ENCODE measurements around the gene ICAM5. TPM values are rescaled to one million over a fixed set of nuclear protein-coding genes. Genes with fewer than 3 reads are reported as not detected.

ICAM5 gene
- total and polyA plus RNA-seq, 9 of the 15 experiments (the other 6 are each of a cell fraction or from before 2014, with no cell fraction given): 0.10 to 114 (median 13.7) TPM

DNA sequence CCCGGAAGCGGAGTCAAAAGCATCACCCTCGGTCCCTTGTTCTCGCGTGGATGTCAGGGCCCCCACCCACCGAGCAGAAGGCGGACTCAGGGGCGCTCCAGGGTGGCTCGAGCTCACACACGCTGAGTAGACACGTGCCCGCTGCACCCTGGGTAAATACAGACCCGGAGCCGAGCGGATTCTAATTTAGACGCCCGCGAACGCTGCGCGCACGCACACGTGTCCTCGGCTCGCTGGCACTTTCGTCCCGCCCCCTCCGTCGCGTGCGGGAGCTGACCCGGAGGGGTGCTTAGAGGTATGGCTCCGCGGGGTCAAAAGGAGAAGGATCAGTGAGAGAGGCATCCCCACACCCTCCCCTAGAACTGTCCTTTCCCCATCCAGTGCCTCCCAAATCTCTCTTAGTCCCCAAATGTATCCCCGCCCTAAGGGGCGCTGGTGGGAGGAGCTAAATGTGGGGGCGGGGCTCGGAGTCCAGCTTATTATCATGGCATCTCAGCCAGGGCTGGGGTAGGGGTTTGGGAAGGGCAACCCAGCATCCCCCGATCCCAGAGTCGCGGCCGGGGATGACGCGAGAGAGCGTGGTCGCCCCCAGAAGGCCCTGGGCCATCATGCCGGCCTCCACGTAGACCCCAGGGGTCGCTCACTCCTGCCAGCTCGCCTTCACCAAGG is 451 bp upstream of the ICAM5 start (continued):
- TF ChIP-seq, protein P1, sequence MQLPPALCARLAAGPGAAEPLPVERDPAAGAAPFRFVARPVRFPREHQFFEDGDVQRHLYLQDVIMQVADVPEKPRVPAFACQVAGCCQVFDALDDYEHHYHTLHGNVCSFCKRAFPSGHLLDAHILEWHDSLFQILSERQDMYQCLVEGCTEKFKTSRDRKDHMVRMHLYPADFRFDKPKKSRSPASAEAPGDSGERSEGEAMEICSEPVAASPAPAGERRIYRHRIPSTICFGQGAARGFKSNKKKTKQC (CRISPR knock-in tag; IDR thresholded peaks at IDR 0.05): peak; percentile 64; the same call in 1 of the 2 replicates
- no peak for TF ChIP-seq WHSC1 (IDR thresholded peaks at IDR 0.05; ENCODE audit: low read length)
- TF ChIP-seq GATAD2A (IDR thresholded peaks at IDR 0.05): no peak
- 0 out of 2 replicates have a peak, but pooled peaks have one; percentile 49 for TF ChIP-seq DIDO1 (tag; IDR thresholded peaks at IDR 0.05; ENCODE audit: low read depth)
- no peak for TF ChIP-seq ETV1 (tag; conservative IDR thresholded peaks at IDR 0.05; ENCODE audit: low read depth)
- TF ChIP-seq, protein P2, sequence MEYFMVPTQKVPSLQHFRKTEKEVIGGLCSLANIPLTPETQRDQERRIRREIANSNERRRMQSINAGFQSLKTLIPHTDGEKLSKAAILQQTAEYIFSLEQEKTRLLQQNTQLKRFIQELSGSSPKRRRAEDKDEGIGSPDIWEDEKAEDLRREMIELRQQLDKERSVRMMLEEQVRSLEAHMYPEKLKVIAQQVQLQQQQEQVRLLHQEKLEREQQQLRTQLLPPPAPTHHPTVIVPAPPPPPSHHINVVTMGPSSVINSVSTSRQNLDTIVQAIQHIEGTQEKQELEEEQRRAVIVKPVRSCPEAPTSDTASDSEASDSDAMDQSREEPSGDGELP (CRISPR knock-in tag; IDR thresholded peaks at IDR 0.05; ENCODE audit: borderline replicate concordance): peak; percentile 70; the same call in 1 of the 2 replicates
- TF ChIP-seq, protein P3, sequence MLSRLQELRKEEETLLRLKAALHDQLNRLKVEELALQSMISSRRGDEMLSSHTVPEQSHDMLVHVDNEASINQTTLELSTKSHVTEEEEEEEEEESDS (CRISPR knock-in tag; IDR thresholded peaks at IDR 0.05): no peak
- TF ChIP-seq, protein P4, sequence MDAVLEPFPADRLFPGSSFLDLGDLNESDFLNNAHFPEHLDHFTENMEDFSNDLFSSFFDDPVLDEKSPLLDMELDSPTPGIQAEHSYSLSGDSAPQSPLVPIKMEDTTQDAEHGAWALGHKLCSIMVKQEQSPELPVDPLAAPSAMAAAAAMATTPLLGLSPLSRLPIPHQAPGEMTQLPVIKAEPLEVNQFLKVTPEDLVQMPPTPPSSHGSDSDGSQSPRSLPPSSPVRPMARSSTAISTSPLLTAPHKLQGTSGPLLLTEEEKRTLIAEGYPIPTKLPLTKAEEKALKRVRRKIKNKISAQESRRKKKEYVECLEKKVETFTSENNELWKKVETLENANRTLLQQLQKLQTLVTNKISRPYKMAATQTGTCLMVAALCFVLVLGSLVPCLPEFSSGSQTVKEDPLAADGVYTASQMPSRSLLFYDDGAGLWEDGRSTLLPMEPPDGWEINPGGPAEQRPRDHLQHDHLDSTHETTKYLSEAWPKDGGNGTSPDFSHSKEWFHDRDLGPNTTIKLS (IDR thresholded peaks at IDR 0.05; ENCODE audit: borderline replicate concordance, low read depth): peak; percentile 82; the same call in 1 of the 2 replicates
- TF ChIP-seq HDAC8 (tag; IDR thresholded peaks at IDR 0.05): 0 out of 2 replicates have a peak, but pooled peaks have one; percentile 64
- TF ChIP-seq POU5F1 (IDR thresholded peaks at IDR 0.05; ENCODE audit: borderline replicate concordance, low read depth, low read length, partially characterized antibody): no peak
- no peak for TF ChIP-seq PYGO2 (tag; IDR thresholded peaks at IDR 0.05)
- TF ChIP-seq ZNF408 (CRISPR knock-in tag; IDR thresholded peaks at IDR 0.05; ENCODE audit: low read depth): no peak
- TF ChIP-seq, protein P5, sequence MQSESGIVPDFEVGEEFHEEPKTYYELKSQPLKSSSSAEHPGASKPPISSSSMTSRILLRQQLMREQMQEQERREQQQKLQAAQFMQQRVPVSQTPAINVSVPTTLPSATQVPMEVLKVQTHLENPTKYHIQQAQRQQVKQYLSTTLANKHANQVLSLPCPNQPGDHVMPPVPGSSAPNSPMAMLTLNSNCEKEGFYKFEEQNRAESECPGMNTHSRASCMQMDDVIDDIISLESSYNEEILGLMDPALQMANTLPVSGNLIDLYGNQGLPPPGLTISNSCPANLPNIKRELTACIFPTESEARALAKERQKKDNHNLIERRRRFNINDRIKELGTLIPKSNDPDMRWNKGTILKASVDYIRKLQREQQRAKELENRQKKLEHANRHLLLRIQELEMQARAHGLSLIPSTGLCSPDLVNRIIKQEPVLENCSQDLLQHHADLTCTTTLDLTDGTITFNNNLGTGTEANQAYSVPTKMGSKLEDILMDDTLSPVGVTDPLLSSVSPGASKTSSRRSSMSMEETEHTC (IDR thresholded peaks at IDR 0.05): 0 out of 2 replicates have a peak, but pooled peaks have one; percentile 53
- no peak for TF ChIP-seq TBL1XR1 (IDR thresholded peaks at IDR 0.05; ENCODE audit: low read length in 2 of 2)
- TF ChIP-seq KLF16 (IDR thresholded peaks at IDR 0.05): no peak
- TF ChIP-seq L3MBTL2 (IDR thresholded peaks at IDR 0.05): peak; percentile 94
- no peak; the same call in 1 of the 2 replicates for TF ChIP-seq ZNF282 (CRISPR knock-in tag; IDR thresholded peaks at IDR 0.05)
- TF ChIP-seq FOXM1 (IDR thresholded peaks at IDR 0.05; ENCODE audit: low read depth): no peak
- no peak; the same call in 1 of the 2 replicates for TF ChIP-seq FOXM1 (CRISPR knock-in tag; IDR thresholded peaks at IDR 0.05; ENCODE audit: low read depth)
- TF ChIP-seq, protein P6, sequence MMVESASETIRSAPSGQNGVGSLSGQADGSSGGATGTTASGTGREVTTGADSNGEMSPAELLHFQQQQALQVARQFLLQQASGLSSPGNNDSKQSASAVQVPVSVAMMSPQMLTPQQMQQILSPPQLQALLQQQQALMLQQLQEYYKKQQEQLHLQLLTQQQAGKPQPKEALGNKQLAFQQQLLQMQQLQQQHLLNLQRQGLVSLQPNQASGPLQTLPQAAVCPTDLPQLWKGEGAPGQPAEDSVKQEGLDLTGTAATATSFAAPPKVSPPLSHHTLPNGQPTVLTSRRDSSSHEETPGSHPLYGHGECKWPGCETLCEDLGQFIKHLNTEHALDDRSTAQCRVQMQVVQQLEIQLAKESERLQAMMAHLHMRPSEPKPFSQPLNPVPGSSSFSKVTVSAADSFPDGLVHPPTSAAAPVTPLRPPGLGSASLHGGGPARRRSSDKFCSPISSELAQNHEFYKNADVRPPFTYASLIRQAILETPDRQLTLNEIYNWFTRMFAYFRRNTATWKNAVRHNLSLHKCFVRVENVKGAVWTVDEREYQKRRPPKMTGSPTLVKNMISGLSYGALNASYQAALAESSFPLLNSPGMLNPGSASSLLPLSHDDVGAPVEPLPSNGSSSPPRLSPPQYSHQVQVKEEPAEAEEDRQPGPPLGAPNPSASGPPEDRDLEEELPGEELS (CRISPR knock-in tag; IDR thresholded peaks at IDR 0.05; ENCODE audit: borderline replicate concordance): peak; percentile 53; the same call in 1 of the 2 replicates
- TF ChIP-seq ZNF445 (CRISPR knock-in tag; IDR thresholded peaks at IDR 0.05; ENCODE audit: low read depth): no peak
- TF ChIP-seq ATF1 (CRISPR knock-in tag; IDR thresholded peaks at IDR 0.05): peak; percentile 59
- peak; percentile 65 for TF ChIP-seq ATF1 (tag; IDR thresholded peaks at IDR 0.05)

Data from K562 (cell line).